Erythroblast (primary cell): Measurements from ENCODE around the gene RFC5.

Experiments
- GATA1 ChIP-seq: IDR thresholded peaks from 2 replicates; pipeline ENCODE4 v1.6.1; 2011; ENCODE audit warnings: low read depth, mild to moderate bottlenecking, control low read depth, low read length, moderate library complexity
- POLR2A ChIP-seq: IDR thresholded peaks from 2 replicates; pipeline ENCODE4 v1.6.1; 2011; ENCODE audit warnings: mild to moderate bottlenecking, low read length

DNA sequence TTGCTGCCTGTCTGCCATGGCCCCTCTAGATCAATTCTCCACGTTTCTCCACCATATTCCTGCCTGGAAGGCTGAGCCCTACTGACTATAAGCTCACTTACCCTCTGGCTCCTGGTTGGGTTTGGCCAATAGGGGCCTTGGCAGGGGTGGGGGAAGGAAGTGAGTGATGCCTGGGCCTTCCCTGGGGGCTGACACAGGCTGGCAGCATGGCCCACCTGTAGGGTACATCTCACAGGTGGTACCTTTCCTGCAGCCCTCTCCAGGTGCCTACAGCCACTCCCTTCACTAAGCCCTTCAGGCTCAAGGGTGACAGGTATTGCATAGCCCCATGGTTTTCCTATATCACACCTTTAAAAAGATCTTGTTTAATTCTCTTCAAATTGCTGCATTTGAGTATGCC is 3.5 kb downstream of the RFC5 start:
- TF ChIP-seq POLR2A = no peak
- no peak for TF ChIP-seq GATA1
